ENCODE data around the gene CARS1. TPM values are rescaled to one million over a fixed set of nuclear protein-coding genes. Genes with fewer than 3 reads are reported as not detected.

CARS1 gene
- total and polyA plus RNA-seq, 2 of the 4 experiments (the other 2 are of a cell fraction), result 72.7 to 78.3 TPM

- Histone ChIP-seq H2AFZ (replicated peaks; ENCODE audit: low read length, poor library complexity) (no peak overlapping the region), H2AK9ac (replicated peaks; ENCODE audit: low read depth, low read length, poor library complexity) (no peak overlapping the region), H4K8ac (ENCODE audit: low read depth in 2 of 2, low read length in 2 of 2) (no peak overlapping the region), H3K27me3 (ENCODE audit: control insufficient read depth, insufficient read depth, low read length) (0 out of 2 replicates have a peak, but pooled peaks cover 1% of the 10 kb centered on the region), H2AK5ac (ENCODE audit: low read depth, low read length) (no peak overlapping the region), H4K91ac (ENCODE audit: insufficient read depth, low read depth, low read length) (no peak overlapping the region), H3K4me1 (ENCODE audit: control insufficient read depth, insufficient read depth, low read length) (no peaks in the 10 kb centered on the region; the same call in 1 of the 2 replicates), H3K9me1 (ENCODE audit: insufficient read depth, low read length) (no peaks in the 10 kb centered on the region), H2BK5ac (ENCODE audit: low read depth, low read length, poor library complexity, severe bottlenecking) (no peak overlapping the region), H3K36me3 (ENCODE audit: control insufficient read depth, insufficient read depth, low read length) (no peaks in the 10 kb centered on the region), H2BK120ac (ENCODE audit: low read depth, low read length) (no peak overlapping the region), H3K4ac (ENCODE audit: low read depth, low read length) (no peak overlapping the region), H3K4me2 (ENCODE audit: low read depth, low read length) (no peak overlapping the region), H3K27ac (ENCODE audit: insufficient read depth, low read length) (no peak overlapping the region), H3K9me3 (ENCODE audit: control insufficient read depth, insufficient read depth, low read length) (no peaks in the 10 kb centered on the region), H4K20me1 (ENCODE audit: insufficient read depth, low read length) (no peaks in the 10 kb centered on the region; the same call in 1 of the 2 replicates), H3K4me3 (ENCODE audit: insufficient read depth, low read depth, low read length) (no peak overlapping the region), H3K14ac (replicated peaks; ENCODE audit: low read depth, low read length) (no peak overlapping the region), H3K23ac (ENCODE audit: low read depth, low read length) (no peak overlapping the region), H4K5ac (ENCODE audit: low read depth, low read length) (no peak overlapping the region), H3K79me1 (ENCODE audit: low read depth in 1 of 2, low read length in 2 of 2) (no peaks in the 10 kb centered on the region), H3K9ac (ENCODE audit: low read depth, low read length) (no peak overlapping the region), H2BK15ac (ENCODE audit: low read depth, low read length) (no peak overlapping the region), H3K18ac (ENCODE audit: low read depth, low read length) (no peak overlapping the region), H3K56ac (ENCODE audit: extremely low read depth, insufficient read depth, low read length) (no peak overlapping the region), H2BK20ac (ENCODE audit: low read depth, low read length) (no peak overlapping the region)
- no peak for ATAC-seq (ENCODE audit: low read depth)
- ChIA-PET CTCF (no interaction called here), POLR2A (ENCODE audit: unreplicated experiment) (no interaction called here)
- in situ Hi-C loops (cut with MboI; ENCODE audit: low sequenced_read_pairs), result no loop called here
- no TSS peak for BruUV-seq (replicated peaks)
- dilution Hi-C loops (cut with HindIII; ENCODE audit: low sequenced_read_pairs, unreplicated experiment), result no loop called here
- DNase-seq, result no peak
- intact Hi-C loops (cut with micrococcal nuclease), result no loop called here
- no CpG with 5 or more reads among the region's 8 CpGs for WGBS, 2 experiments (ENCODE audit: extremely low coverage in 2 of 2, insufficient read length in 1 of 2)
- TF ChIP-seq ELK1 (IDR thresholded peaks at IDR 0.05; ENCODE audit: borderline replicate concordance, low read depth, low read length) (no peak), CEBPB (IDR thresholded peaks at IDR 0.05; ENCODE audit: low read depth, low read length) (no peak), CTCF (conservative IDR thresholded peaks at IDR 0.05; ENCODE audit: low read depth, low read length) (no peak), POLR2A (IDR thresholded peaks at IDR 0.05; ENCODE audit: low read depth, low read length) (no peak), MAZ (IDR thresholded peaks at IDR 0.05; ENCODE audit: borderline replicate concordance, low read depth, low read length) (no peak), SMC3 (IDR thresholded peaks at IDR 0.05; ENCODE audit: low read depth, low read length) (no peak), USF2 (IDR thresholded peaks at IDR 0.05; ENCODE audit: low read depth, low read length) (no peak)
Observed at GRCh38 chr11:3083321-3083720, 26.1 kb upstream of the CARS1 start.

All from IMR-90 (cell line).